GM08714 (cell line): Measurements from ENCODE around the gene CEP70.
"Not testable (repeated sequence)": the region's sequence is repeated elsewhere in the genome, so short reads cannot be mapped to it uniquely, and the experiment has no call there.

ENCODE experiments used
- H3K4me3 ChIP-seq: fragments of 200-500 bp; sonication (Bioruptor generic); 2 replicates; pipeline ENCODE4 v1.5.1; 2014; ENCODE audit warnings: mild to moderate bottlenecking, low read length, inconsistent platforms
- ZNF274 ChIP-seq: IDR thresholded peaks from 2 replicates; pipeline ENCODE4 v1.6.1; 2012; ENCODE audit warnings: mild to moderate bottlenecking, low read depth, low read length

Gene CEP70

GRCh38 chr3:138497851-138498250 is 96.2 kb downstream of the CEP70 start:
- TF ChIP-seq ZNF274: no peak
- H3K4me3 ChIP-seq: no peak overlapping the region

DNA sequence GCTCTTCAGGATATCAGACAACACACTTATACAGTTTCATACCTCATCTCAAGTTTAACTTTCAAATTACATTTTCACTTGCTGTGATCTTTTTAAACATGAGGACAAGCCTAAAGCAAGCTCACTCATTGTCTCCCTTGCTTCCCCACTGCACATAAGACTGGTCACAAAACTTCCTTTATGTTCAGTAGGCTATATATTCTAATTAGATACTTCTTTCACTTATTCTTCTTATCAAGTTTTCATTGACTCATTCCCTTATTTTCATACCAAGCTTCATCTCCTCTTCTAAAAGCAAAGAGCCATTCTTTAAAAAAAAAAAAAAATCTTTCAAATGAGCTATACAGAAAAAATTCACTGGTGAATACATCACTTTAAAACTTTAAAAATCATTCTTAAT is 97.0 kb downstream of the CEP70 start:
- TF ChIP-seq ZNF274: no peak
- H3K4me3 ChIP-seq: no peak overlapping the region

DNA sequence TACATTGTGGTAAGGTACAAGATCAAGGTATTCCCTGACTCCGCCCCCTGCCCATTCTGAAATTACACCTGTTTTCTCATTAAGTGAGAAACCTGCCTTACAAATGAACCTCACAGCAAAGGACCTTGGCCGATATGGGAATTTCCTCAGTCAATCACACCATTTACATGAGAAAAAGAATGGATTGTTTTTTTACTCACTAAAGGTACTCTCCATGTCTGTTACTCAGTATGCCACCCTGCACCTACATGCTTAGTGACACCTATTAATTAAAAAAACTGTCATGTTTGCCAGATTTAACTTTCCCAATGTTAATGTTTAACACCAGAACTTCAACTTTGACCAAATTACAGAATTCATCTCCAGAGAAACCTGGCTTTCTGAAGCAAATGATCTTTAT is 97.6 kb downstream of the CEP70 start:
- no peak for TF ChIP-seq ZNF274
- no peak overlapping the region for H3K4me3 ChIP-seq

- not testable (repeated sequence) for H3K4me3 ChIP-seq
These were observed 98.4 kb downstream of the CEP70 start for GRCh38 chr3:138495638-138496037.

GRCh38 chr3:138494607-138494929 is 99.5 kb downstream of the CEP70 start:
- H3K4me3 ChIP-seq: no peak overlapping the region
- TF ChIP-seq ZNF274: no peak

DNA sequence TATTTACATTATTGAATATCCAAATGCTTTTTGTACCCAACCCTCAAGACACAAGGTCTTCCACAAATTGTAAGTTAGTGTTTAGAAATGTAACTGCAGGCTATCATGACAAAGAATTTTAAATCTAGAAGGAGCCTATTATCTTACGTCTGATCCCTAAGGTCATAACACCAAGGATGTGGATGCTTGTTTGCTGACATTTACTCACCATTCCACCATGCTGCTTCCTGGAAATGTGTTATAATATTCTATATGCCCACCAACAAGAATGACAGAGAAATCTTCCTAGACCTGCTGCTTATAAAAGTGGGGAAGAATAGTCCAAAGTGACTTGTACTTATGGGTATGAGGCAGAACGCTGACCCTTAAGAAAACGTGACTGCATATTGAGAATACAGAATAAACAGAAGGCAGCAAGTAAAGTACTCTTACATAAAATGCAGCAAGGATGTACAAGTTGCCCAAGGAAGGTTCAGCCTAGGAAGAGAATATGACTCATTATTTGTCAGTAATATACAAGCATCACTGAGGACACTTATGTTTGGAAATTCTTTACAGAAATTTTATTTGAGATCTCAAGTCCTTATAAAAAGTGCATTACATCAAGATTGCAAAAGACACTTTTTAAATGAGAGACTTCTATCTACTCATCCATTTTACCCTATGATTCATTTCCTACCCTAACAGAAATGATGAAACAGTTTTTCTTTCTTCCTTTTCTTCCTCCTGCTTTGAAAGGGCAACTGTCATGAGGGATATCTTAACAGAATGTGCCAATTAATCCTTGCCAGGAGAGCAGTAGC is 100.1 kb downstream of the CEP70 start:
- TF ChIP-seq ZNF274: no peak

GRCh38 chr3:138492980-138493675 is 100.9 kb downstream of the CEP70 start:
- no peak overlapping the region for H3K4me3 ChIP-seq
- no peak for TF ChIP-seq ZNF274

More for the DNA sequence above, 100.1 kb downstream of the CEP70 start:
- no peak overlapping the region for H3K4me3 ChIP-seq

GRCh38 chr3:138491971-138492370 is 102.1 kb downstream of the CEP70 start:
- no peak for TF ChIP-seq ZNF274

GRCh38 chr3:138486580-138486979 is 107.5 kb downstream of the CEP70 start:
- H3K4me3 ChIP-seq: not testable (repeated sequence)

More at GRCh38 chr3:138491971-138492370, 102.1 kb downstream of the CEP70 start:
- no peak overlapping the region for H3K4me3 ChIP-seq

- not testable (repeated sequence) for H3K4me3 ChIP-seq
These were observed 109.4 kb downstream of the CEP70 start for GRCh38 chr3:138484672-138485071.

GRCh38 chr3:138479438-138479863 is 114.6 kb downstream of the CEP70 start:
- no peak overlapping the region for H3K4me3 ChIP-seq
- TF ChIP-seq ZNF274: no peak

GRCh38 chr3:138477801-138478200 is 116.3 kb downstream of the CEP70 start:
- no peak for TF ChIP-seq ZNF274
- H3K4me3 ChIP-seq: no peak overlapping the region

- no peak overlapping the region for H3K4me3 ChIP-seq
- TF ChIP-seq ZNF274: no peak
These were observed 116.9 kb downstream of the CEP70 start for GRCh38 chr3:138477120-138477519.

DNA sequence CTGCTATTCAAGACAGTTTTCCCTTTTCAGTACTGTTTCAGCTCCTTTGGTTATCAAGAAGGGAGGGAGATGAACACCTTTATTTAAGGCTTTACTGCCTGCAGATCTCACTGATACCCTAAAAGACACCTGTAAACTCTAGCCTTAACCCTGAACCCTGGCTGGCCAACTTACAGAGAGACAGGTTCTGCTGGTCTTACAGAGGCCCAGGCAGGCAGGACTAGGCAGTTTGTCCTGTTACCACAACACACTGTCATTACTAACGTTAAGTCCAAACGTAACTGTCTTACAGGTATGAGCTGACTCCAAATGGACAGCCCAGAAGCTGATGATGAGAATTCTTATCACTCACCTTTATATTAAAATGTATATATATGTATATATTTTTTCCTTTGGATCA is 117.5 kb downstream of the CEP70 start:
- TF ChIP-seq ZNF274: no peak
- H3K4me3 ChIP-seq: no peak overlapping the region

GRCh38 chr3:138474163-138474562 is 119.9 kb downstream of the CEP70 start:
- no peak overlapping the region for H3K4me3 ChIP-seq
- no peak for TF ChIP-seq ZNF274
